NCI-H526 (cell line): Measurements from ENCODE around the gene PTMA.

Experiments
- DNase-seq, 2 experiments: peaks; one replicate each; lab custom pipeline; 2025; lab: John Stamatoyannopoulos, UW

The PTMA gene

DNA sequence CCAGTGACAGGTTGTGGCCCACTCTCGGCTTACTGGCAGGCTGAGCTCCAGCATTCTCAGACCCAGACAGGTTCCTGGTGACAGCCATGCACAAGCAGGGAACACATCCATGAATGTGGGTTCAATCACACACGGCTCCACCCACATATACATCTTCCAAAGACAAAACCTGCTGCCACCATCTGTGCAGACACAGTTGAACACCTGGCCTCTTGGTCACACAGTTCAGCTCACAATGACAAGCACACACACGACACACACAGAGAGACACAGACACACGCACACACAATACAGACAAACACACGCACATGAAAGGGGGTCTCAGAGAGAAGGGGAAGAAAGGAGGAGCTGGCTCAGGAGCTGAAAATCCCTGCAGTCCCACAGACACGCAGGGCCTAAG lies 32.1 kb upstream of the PTMA start:
- no peak for DNase-seq

DNA sequence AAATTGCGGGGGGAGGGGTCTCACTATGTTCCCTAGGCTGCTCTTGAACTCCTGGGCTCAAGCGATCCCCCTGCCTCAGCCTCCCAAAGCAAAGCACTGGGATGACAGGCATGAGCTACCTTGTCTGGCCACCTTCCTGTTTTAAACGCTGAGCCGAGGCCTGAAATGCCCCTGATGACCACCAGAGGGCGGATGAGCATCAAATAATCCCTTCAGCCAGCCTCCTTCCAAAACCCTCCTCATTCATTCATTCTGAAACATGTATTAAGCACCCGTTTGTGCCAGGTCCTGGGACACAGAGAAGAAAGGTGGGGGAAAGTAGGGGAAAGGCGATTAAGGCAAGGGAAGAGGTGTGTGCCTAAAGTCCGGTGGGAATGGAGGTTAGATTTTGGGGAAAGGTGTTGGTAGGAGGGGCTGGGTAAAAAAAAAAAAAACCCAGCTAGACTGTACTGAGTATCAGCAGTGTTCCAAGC lies 30.7 kb upstream of the PTMA start:
- peak; percentile 62 to 89 for DNase-seq

DNA sequence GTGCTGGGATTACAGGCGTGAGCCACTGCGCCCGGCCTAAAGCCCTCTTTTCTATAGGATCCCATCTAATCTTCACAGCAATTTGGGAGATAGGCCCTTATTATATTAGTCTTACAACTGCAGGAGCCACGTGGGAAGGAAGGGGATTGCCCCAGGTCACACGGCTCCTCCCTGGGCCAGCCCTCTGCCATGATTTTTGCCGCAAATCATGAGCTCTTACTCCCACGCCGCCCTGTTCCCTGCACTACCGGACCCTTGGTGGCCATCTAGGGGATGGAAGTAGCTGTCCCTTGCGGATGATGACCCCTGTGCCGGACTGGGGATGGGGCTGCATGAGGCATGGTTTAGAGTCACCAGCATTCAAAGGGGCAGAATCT lies 28.4 kb upstream of the PTMA start:
- no peak for DNase-seq

DNA sequence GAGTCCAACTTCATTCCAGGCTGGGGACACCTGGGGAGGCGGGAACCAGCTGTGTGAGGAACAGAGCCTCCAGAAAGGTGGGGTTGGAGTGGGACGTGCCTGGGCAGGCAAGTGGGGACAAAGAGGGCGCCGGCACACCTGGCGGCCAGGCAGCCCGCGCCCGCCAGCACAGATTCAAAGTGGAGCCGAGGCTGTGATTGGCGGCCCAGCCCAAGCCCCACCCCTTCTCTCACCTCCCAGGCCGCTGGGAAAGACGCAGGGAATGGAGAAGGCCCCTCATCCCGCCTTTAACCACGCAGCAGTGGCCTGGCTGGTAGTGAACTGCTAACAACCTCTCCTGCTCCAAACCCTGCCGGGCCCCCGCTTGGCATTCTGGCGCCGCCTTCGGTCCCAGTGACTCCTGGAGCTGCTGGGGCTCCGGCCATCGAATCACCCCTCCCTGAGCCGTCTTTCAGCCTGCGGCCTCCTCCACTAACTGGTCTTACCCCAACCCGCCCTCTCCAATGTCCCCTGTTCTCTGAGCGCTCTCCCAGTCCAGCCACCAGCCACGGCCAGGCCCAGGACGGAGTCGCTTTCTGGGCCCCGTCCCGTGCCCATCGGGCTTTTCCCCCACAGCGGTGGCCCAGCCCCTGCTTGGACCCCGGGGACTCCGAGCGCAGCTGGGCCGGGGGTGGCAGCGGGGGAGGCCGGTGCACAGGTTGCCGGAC lies 27.9 kb upstream of the PTMA start:
- peak in 1 of 2 experiments; percentile 43 for DNase-seq

DNA sequence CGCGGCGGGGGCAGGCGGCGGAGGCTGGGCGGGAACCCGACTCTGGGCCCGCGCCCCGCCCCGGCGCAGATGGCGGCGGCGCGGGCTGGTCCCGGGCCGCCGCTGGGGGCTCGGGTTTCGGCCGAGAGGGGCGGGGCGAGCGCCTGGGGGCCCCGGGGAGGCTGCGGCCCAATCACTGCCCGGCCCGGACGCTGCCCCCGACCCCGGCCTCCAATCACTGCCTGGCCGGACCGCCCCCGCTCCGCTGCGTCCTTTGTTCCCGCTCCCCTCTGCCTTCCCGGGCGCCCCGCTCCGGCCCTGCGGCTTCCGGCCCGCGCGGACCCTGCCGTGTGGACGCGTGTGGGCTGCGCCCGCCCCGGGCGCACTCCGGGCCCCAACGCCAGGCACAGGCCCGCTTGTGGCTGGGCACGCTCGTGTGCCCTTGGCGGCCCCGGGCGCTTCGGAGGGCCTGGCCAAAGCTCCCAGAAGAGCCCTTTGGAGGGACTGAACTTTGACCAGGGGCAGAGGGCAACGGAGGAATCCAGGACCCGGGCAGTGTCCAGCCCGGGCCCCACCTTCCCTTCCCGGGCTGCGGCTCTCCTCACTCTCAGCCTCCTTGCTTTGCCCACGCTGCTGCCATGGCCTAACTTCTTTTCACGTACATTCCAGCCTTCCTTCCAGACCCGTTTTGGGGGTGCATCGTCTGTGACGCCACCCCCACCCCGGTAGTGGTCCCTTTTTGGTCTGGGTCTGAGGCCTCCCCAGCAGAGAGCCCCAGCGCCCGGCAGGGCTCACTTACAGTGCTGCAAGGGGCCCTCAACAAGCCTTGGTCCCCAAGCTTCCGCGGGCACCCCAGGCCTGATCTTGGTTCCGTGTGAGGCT lies 27.1 kb upstream of the PTMA start:
- DNase-seq: peak in 1 of 2 experiments; percentile 75

DNA sequence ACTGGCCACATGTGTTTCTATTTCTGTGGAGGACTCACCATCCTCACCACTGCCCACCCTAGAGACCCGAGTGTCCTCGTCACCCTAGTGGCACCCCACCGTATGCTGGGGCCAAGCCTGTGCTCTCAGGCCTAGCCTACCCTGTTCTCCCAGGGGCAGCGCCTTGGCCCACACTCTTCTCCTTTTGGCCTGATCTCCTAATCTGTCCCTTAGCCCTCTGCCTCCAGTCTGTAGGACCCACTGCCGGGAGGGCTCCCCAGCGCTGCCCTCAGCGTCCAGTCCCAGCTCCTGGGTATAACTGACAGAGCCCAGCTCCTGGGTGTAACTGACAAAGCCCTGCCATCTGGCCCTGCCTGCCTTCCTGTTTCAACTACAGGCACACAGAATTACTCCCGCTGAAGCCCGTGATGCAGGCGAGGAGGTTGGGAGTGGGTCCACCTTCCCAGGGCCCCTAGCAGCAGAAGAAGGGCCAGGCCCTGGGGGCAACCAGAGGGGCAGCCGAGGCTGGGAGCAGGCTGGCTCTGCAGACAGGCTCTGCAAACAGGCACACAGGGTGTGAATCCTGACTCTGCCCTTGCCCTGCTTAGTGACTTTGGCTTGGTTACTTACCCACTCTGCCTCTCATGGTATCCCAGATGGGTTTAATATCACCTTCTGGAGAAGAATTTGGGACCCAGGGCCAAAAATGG lies 25.6 kb upstream of the PTMA start:
- no peak for DNase-seq

DNA sequence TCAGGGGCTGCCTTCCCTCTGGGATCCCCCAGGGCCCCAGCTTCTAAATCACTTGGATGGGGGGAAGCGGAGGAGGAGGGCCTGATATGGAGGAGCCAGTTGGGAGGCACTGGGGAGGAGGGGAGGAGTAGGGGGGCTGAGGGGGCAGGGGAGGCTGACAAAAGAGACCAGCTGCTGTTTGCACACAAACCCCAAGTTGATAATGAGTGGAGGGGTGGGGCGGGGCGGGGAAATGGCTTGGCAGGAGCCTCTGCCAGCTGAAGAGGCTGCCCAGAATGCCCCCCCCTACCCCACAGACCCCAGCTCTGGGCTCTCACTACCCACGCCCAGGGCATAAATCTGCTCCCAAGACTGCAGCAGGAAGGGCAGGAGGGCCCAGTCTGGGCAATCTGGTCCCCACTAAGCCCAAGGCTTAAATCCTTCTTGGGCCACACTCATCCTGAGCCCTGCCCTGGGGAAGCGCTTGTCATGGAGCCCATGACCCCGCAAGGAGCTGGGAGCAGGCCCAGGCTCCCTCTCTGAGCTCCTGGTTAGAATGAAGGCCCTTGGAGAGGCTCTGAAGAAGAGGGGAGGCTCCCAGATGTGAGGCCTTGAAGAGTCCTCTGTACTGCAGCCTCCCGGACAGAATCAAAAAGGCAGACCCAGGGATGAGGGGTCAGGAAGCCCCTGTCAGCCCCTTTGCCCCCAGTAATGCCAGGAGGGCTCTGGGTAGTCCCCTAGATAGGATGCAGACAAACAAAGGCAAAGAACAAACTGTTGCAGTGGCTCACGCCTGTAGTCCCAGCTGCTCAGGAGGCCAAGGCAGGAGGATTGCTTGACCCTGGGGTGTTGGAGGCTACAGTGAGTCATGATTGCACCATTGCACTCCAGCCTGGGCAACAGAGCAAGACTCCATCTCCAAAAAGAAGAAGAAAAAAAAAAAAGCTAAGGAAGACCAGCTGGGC lies 24.8 kb upstream of the PTMA start:
- no peak for DNase-seq

DNA sequence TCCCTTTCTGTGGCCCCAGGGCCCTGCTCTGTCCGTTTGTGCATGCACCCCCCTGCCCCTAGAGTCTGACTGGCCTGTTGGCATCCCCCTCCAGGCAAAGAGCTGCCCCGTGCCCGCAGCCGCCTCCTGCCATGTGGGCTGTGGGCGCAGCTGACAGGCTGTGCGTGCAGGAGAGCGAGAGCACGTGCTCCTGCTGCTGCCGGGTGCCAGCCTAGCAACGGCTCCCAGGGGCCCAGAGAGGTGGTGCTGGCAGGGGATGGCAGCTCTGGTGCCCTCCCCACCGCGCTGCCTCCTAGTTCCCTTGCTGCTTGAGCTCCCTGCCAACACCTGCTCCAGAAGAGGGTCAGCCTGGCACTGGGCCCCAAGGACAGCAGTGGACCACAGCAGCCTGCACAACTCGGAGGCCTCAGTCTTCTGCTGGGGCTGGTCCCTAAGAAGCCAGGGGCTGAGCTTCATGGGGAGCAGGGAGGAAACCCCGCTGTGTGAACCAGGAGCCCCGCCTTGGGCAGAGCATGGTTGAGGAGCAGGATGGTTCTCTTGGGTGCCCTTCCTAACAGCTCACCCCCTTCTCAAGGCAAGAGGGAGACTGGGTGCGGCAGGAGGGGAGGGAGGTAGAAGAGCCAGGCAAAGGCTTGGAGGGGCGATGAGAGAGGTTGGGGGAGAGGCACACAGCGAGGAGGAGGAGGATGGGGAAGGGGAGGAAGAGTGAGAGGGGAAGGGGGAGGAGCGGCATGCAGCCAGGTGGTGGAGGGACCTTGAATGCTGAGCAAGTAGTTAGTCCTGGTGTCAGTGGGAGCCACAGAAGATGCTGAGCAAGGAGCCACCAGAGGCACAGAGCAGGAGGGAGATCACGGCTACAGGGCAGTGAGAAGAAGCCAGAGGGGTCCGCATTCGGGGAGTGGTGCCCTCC lies 23.8 kb upstream of the PTMA start:
- DNase-seq: peak in 1 of 2 experiments; percentile 59

DNA sequence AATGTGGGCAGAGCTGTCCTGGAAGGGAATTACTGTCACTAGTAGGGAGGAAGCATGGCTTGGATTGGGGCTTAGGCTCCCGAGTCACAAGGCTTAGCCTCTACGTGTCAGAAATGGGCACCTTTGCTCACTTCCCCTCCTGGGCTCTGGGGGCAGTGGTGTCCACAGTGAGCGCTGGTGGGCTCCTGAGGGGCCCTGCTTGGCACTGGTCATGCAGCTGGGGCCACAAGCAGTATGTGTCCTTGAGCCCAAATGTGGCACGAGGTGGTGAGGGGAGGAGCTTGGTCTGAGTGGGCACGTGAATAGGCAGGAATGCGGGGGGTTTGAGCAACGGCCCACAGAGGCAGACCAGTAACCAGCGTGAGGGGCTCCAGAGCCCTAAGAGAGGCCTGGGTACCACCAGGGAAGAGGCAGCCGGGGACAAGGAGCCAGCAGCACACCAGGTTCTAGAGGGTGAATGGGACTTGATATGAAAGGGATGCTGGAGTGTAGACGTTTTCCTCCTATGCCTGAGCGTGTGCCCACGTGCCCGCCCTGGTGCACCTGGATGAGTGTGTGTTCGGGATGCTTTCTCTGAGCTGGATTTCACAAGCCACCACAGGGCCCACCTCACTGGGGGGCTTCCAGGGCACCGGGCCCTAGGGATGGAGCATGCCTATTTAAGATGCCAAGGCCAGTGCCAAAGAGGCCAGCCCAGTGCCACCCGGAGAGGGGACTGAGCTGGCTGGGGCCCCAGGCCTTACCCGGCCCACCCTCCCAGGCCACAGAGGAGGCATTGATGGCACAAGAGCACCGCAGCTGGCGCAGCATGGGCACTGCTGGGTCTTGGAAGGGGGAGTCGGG lies 22.8 kb upstream of the PTMA start:
- no peak for DNase-seq

DNA sequence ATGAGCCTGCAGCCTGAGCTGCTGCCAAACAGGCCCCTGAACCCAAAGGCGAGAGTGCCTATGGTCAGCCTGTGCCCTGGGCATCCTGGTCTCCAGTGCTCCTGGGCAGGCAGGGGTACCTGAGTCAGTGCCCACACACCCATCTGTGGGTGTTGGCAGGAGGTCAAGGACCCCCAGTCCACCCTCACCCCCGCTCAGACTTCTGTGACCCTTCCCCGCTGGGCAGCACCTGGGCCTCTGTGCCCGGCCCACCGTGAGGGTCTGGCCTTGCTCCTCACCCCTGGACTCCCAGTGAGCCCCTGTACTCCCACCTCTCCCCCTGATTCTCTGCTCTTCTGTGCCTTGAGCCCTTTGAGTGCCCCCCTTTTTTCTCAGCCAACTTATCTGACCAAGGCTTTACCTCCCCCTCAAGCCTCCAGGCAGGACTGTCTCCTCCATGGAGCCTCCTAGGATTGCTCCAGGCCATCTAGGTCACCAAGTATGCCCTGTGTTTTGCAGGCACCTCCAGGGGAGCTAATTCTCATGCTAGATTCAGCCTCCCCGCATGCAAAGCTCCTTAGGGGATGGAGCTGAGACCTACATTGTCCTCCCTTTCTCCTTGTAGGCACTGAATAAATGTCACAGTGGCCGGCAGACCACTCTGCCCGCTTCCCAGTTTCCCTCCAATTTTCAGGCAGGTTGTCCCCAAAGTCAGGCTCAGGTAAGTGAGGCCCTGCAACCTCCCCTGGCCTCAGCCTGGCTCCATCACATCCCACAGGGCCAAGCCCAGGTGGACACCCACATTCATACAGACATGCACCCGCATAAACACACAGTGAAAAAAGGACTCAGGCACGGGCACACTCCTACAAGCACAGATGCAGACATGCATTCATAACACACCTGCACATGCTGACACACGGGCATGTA lies 21.9 kb upstream of the PTMA start:
- no peak for DNase-seq

DNA sequence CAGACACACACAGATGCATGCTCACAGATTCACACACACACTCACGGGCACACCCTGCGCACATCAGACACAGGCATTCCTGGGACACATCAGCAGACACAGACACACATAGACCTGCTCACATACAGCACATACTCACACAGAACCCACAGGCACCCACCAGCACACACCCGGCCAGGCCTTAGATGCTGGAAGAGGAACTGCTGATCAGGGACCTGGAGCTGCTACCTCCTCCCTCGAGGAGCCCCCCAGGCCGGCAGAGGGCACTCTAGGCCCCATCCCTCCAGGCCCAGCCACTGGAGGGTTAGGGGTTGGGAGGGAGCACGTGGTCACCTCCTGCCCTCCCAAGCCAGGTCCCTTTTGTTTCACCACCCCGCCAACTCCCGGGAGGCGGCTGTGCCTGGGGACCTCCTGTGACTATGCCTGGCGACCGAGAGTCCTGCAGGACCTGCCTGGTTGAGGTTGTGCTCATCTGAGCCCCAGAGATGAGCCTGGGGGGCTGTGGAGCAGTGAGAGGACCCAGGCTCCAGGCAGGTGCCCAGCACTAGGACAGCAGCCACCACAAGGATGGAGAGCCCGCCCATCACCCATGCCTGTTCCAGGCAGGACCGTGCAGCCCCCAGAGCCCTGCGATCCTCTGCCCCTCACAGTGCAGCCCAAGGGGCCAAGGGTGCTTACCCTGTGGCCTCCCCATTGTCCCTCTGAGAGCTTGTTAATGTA lies 21.0 kb upstream of the PTMA start:
- peak; percentile 43 to 81 for DNase-seq

DNA sequence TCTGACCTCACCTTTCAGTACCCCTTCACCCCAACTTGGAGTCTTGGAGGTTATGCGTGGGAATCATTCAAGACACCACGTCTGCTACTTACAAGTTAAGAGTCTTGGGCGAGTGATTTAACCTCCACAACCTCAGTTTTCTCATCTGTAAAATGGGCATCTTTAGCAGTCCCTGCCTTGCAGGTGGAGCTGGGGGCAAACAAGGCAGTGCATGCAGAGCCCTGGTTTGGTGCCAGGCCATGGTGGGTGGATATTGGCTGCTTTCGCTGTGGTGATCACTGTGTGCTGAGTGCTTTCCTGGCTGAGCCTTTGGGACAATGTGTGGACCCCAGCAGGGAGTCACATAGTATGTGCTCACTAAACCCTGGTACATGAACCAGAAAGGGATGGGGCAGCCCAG lies 20.4 kb upstream of the PTMA start:
- DNase-seq: no peak

DNA sequence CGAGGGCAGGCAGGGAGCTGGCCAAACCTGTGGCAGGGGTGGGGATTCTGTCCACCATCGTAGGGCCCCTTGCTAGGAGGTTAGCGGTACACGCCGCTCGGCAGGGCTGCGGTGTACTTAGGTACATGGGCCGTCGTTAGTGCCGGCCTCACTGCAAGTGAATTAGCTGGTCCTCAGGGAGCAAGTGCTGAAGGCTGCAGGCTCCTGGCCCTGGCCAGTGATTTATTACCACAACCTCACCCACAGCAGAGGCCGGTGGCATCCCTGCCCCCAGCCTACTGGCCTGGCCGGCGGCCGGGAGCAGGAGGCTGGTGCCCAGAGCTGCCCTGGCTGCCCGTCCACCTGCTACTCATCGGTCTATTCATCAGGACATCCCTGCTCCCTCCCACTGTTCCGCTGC lies 19.6 kb upstream of the PTMA start:
- DNase-seq: no peak

DNA sequence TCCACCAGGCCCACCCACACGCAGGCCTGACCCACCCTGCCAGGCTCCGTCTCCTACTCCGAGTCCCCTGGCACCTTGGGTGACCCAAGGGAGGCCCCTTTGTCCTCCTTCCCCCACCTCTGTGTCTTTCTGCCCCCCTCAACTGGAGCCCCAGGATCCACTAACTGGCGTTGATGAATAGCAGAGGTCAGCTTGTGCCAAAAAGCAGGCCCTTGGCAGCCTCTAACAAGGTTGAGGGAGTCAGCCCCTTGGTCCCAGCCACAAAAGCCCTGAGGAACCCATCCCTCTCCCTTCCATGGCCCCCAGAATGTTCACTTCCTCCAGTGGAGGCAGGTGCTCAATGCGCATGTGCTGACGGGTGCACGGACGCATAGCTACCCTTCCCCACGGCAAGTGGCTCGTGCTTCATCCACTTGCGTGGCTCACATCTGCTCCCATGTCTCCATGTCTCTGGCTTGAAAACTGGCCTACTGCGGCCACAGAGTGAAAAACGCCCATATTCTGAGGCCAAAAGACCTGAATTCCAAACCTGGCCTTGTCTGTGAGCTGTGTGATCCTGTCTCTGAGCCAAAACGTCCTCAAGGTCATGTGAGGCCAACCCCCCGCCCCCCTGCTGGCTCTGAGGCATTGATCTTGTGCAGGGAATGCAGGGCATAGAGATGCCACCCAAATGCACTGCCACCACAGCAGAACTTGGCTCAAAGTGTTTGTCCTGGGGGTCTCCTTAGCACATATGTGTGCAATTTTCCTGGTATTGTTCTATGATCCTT lies 19.0 kb upstream of the PTMA start:
- no peak for DNase-seq

DNA sequence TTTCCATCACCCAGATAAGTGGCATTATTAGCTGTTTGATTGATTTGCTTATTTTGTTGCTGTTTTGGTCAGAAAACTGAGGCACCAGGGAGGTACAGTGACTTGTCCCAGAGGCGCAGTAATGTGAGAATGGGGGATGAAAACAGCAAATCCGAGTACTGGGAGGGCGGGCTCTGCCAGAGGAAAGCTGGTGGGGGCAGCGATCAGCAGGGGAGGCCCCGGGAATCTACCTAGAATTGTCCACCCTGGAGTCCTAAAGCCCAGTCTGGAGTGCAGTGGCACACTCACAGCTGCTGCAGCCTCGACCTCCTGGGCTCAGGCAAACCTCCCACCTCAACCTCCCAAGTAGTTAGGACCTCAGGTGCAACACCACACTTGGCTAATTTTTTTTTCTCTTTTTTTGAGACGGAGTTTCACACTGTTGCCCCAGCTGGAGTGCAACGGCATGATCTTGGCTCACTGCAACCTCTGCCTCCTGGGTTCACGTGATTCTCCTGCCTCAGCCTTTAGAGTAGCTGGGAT lies 17.0 kb upstream of the PTMA start:
- no peak for DNase-seq

DNA sequence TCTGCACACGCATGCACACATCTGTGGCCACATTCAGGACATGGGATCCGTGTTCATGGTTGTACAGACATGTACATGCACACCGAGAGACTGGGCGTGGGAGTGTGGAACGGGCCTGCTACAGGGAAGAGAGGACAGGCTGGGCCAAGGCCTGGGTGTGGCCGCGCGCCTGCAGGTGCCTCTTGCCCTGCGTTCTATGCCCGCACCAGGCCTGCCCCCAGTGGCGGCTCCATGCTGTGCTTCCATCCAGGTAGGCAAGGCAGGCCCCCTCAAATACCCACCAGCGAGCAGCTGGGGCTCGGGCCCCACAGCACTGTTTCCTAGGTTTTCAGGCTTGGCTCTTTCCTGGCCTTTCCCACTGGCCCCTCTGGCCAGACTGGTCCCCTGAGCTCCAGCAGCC lies 15.5 kb upstream of the PTMA start:
- no peak for DNase-seq

DNA sequence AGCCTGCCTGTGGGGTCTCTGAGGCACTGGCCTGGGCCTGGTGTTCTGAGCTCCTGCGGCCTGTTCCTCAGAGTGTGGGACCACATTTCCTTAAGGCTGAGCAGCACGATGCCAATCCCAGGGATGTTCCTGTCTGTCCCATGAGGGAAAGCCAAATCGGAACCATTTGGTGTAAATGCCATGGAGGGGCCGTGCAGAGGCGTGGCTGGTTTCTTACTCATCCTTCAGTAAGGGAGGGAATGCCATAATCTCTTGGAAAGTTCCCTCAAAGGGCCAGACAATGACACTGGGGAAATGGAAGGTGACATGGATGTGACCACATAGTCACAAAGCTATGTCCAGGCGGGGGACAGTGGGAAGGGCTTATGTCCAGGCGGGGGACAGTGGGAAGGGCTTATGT lies 14.4 kb upstream of the PTMA start:
- DNase-seq: no peak
